ENCODE measurements around the gene ANXA10.
A peak's percentile ranks its signal among the peaks of the same experiment; 100 is the strongest.

ANXA10 gene

DNA sequence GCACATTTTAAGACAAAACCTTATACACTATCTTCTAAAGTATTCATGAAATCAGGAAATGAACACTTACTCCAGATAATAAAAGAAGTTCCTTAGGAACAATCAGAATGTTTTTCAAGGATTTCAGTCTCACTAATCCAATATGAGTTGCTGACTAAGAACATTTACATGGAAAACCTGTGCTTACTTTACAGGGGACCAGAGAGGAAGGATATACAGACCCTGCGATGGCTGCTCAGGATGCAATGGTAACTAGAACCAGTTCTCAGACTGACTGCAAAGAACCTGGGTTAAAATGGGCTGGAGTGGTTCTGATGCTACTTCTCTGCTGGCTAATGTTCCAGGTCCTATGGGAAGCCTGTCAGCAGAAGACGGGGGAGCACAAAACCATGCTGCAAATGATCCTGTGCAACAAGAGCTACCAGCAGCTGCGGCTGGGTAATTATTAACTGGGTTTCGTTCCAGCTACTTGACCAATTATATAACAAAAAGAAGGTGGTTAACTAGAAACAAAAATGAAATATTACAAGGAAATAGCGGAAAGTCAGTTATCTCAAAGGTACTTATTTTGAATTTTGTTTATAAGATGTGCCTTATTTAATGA, 85.3 kb downstream of the ANXA10 start:
- TF ChIP-seq, protein P1, sequence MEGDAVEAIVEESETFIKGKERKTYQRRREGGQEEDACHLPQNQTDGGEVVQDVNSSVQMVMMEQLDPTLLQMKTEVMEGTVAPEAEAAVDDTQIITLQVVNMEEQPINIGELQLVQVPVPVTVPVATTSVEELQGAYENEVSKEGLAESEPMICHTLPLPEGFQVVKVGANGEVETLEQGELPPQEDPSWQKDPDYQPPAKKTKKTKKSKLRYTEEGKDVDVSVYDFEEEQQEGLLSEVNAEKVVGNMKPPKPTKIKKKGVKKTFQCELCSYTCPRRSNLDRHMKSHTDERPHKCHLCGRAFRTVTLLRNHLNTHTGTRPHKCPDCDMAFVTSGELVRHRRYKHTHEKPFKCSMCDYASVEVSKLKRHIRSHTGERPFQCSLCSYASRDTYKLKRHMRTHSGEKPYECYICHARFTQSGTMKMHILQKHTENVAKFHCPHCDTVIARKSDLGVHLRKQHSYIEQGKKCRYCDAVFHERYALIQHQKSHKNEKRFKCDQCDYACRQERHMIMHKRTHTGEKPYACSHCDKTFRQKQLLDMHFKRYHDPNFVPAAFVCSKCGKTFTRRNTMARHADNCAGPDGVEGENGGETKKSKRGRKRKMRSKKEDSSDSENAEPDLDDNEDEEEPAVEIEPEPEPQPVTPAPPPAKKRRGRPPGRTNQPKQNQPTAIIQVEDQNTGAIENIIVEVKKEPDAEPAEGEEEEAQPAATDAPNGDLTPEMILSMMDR (IDR thresholded peaks at IDR 0.05; ENCODE audit: low read depth, low read length) = no peak
- TF ChIP-seq MYC (IDR thresholded peaks at IDR 0.05; ENCODE audit: low read depth, low read length) (no peak), POLR2A (IDR thresholded peaks at IDR 0.05; ENCODE audit: extremely low read depth, insufficient read length) (no peak)
- TF ChIP-seq, protein P2, sequence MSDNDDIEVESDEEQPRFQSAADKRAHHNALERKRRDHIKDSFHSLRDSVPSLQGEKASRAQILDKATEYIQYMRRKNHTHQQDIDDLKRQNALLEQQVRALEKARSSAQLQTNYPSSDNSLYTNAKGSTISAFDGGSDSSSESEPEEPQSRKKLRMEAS (IDR thresholded peaks at IDR 0.05; ENCODE audit: low read depth, low read length) = no peak
- no peak overlapping the region for H3K4me3 ChIP-seq (ENCODE audit: low read depth, low read length)
- no peak for DNase-seq (ENCODE audit: low read depth)

DNA sequence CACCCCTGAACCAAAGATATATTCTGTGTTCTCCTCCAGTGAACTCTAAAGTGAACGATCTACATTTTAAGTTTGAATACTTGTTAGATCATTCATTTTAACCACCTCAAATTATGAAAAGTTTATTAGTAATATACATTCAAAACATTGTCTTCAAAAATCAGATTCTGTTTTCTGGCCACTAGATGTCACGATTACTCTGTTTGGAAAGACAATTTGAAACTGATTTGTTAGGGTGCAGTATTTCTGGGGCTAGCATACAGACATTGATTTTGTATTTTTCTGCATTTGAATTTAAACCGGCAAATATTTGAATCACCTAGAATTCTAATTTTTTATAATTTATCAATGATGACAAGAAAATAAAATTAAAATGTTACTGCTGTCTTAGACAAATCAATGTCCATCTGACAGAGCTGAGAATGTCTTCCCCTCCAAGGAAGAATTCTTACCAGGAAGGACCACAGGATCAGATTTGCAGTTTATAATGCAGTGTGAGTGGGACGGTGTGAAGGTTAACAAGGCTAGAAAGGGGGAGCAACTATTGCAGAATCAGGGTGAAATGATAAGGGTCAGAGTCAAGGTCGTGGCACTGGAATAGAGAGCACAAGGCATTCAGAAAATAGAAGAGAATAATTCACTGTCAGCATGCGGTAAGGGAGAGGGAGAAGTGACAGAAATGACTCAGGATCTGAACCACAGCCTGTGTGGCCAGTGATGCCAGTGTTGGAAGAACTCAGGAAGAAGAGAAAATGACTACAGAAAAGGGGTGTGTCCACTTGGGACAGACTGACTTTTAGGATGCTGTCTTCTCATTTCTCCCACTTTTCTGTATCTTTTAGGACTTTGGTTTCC, 91.6 kb downstream of the ANXA10 start:
- no peak overlapping the region for H3K4me3 ChIP-seq (ENCODE audit: low read depth, low read length)
- DNase-seq (ENCODE audit: low read depth) = peak; percentile 51
- TF ChIP-seq MYC (IDR thresholded peaks at IDR 0.05; ENCODE audit: low read depth, low read length) (no peak), POLR2A (IDR thresholded peaks at IDR 0.05; ENCODE audit: extremely low read depth, insufficient read length) (no peak)
- TF ChIP-seq, protein P2 (IDR thresholded peaks at IDR 0.05; ENCODE audit: low read depth, low read length) = no peak
- TF ChIP-seq, protein P1 (IDR thresholded peaks at IDR 0.05; ENCODE audit: low read depth, low read length) = peak; percentile 29

DNA sequence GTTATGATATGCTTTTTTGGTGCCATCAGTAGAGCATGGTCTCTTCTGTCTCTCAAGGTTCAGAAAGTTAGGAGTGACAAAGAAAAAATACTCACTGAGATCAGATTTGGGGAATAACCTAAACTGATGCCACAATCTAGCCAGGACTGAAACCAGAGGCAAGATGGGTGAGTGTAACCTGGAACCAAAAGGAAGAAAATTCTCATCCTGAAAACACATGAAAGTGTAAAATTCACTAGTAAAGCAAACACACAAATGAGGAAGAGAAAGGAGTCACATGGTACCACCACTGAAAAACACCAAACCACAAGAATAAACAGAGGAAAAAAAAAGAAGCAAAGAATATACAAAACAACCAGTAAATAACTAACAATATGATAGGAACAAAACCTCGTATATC, 96.4 kb downstream of the ANXA10 start:
- no peak overlapping the region for H3K4me3 ChIP-seq (ENCODE audit: low read depth, low read length)
- TF ChIP-seq, protein P1 (IDR thresholded peaks at IDR 0.05; ENCODE audit: low read depth, low read length) = no peak
- TF ChIP-seq POLR2A (IDR thresholded peaks at IDR 0.05; ENCODE audit: extremely low read depth, insufficient read length) = no peak
- TF ChIP-seq MYC (IDR thresholded peaks at IDR 0.05; ENCODE audit: low read depth, low read length) = no peak
- TF ChIP-seq, protein P2 (IDR thresholded peaks at IDR 0.05; ENCODE audit: low read depth, low read length) = no peak
- no peak for DNase-seq (ENCODE audit: low read depth)

DNA sequence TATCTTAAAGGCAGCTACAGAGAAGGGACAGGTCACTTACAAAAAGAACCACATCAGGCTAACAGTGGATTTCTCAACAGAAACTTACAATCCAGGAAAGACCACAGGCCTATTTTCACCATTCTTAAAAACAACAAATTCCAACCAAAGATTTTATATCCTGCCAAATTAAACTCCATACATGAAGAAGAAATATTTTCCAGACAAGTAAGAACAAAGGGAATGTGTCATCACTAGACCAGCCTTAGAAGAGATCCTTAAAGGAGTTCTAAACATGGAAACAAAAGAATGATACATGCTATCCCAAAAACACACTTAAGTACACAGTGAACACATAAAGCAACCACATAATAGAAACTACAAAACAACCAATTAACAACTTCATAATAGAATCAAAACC, 105.6 kb downstream of the ANXA10 start:
- no peak overlapping the region for H3K4me3 ChIP-seq (ENCODE audit: low read depth, low read length)
- DNase-seq (ENCODE audit: low read depth) = no peak
- TF ChIP-seq POLR2A (IDR thresholded peaks at IDR 0.05; ENCODE audit: extremely low read depth, insufficient read length) = no peak
- TF ChIP-seq, protein P2 (IDR thresholded peaks at IDR 0.05; ENCODE audit: low read depth, low read length) = no peak
- TF ChIP-seq, protein P1 (IDR thresholded peaks at IDR 0.05; ENCODE audit: low read depth, low read length) = no peak
- TF ChIP-seq MYC (IDR thresholded peaks at IDR 0.05; ENCODE audit: low read depth, low read length) = no peak

DNA sequence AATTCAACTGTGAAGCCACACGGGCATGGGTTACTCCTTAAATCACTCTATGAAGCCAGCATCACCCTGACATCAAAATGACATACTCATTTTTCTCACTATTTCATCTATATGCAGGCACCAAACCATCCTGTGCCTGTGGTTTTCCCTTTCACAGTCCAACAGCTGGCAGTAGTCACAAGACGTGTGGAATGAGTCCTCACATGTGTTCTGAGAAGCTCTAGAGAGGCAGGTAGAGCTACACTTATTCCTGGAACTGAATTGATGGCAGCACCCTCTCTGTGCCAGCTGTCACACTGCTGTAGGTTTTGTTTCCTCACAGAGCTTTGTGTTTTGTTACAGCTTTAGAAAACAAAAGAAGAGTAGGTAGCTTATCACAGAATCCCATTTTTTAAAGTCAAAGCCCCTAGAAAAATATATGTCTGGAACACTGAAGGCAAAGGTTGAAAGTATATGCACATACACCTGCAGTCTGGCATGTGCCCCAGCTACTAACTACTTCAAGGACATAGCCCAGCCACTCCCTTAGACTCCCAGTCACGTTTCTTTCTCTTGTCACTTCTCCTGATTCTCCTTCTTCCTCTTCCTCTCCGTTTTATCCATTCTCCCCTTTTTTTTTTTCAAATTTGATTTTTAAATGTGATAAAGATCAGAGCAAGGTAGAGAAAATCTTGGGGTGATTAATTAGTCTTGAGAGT, 107.1 kb downstream of the ANXA10 start:
- H3K4me3 ChIP-seq (ENCODE audit: low read depth, low read length) = no peak overlapping the region
- DNase-seq (ENCODE audit: low read depth) = no peak

More for the DNA sequence above, 107.1 kb downstream of the ANXA10 start:
- TF ChIP-seq, protein P2 (IDR thresholded peaks at IDR 0.05; ENCODE audit: low read depth, low read length) = no peak

Measured in NB4 (cell line).